ENCODE results near the gene TMEM125. TPM values are rescaled to one million over a fixed set of nuclear protein-coding genes. Genes with fewer than 3 reads are reported as not detected.

Gene TMEM125
- total RNA-seq, 1 donor from 2014 or later, result not detected

DNA sequence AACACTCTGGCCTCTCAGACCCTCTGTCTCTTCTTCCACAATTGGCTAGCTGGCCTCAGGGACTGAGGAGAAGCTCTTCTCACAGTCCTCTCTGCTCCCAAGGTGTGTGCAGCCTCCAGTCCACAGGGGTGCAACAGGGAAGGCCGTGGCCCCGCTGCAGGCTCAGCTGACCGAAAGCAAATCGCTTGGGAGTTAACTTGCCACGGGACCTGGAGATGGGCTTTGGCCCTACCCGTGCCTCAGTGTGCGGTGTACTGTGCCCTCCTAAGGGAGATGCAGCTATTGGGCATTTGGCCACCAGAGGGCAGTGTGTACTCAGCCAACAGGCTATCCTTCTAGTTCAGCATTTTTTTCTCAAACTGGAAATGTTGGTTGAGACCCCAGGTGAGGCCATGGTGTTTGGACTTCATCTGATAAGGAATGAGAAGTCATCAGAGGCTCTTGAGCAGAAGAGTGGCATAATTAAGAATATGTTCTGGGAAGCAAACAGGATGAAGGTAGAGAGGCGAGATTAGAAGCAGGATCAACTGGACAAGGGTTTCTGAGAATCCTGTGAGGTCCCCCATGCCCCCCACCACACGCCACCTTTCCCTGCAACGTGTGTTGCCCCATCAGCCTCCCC is 42.5 kb upstream of the TMEM125 start:
- no peak overlapping the region for H3K27ac ChIP-seq
- H3K27me3 ChIP-seq, result no peaks in the 10 kb centered on the region
- DNase-seq (ENCODE audit: low spot score in 2 of 2), result peak in 1 of 2 donors; percentile 88
- no peaks in the 10 kb centered on the region for H3K36me3 ChIP-seq
- no peaks in the 10 kb centered on the region for H3K4me1 ChIP-seq
- H3K4me3 ChIP-seq, result no peak overlapping the region
- TF ChIP-seq, protein P1, sequence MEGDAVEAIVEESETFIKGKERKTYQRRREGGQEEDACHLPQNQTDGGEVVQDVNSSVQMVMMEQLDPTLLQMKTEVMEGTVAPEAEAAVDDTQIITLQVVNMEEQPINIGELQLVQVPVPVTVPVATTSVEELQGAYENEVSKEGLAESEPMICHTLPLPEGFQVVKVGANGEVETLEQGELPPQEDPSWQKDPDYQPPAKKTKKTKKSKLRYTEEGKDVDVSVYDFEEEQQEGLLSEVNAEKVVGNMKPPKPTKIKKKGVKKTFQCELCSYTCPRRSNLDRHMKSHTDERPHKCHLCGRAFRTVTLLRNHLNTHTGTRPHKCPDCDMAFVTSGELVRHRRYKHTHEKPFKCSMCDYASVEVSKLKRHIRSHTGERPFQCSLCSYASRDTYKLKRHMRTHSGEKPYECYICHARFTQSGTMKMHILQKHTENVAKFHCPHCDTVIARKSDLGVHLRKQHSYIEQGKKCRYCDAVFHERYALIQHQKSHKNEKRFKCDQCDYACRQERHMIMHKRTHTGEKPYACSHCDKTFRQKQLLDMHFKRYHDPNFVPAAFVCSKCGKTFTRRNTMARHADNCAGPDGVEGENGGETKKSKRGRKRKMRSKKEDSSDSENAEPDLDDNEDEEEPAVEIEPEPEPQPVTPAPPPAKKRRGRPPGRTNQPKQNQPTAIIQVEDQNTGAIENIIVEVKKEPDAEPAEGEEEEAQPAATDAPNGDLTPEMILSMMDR (IDR thresholded peaks at IDR 0.05), result peak; percentile 83 to 93 (median 87)
- H3K9me3 ChIP-seq, result no peaks in the 10 kb centered on the region
- intact Hi-C loops (cut with DNase I), result loop anchor here (1.0 kb wide), 1 partner anchor 187 kb away; no protein-coding TSS in a partner anchor

DNA sequence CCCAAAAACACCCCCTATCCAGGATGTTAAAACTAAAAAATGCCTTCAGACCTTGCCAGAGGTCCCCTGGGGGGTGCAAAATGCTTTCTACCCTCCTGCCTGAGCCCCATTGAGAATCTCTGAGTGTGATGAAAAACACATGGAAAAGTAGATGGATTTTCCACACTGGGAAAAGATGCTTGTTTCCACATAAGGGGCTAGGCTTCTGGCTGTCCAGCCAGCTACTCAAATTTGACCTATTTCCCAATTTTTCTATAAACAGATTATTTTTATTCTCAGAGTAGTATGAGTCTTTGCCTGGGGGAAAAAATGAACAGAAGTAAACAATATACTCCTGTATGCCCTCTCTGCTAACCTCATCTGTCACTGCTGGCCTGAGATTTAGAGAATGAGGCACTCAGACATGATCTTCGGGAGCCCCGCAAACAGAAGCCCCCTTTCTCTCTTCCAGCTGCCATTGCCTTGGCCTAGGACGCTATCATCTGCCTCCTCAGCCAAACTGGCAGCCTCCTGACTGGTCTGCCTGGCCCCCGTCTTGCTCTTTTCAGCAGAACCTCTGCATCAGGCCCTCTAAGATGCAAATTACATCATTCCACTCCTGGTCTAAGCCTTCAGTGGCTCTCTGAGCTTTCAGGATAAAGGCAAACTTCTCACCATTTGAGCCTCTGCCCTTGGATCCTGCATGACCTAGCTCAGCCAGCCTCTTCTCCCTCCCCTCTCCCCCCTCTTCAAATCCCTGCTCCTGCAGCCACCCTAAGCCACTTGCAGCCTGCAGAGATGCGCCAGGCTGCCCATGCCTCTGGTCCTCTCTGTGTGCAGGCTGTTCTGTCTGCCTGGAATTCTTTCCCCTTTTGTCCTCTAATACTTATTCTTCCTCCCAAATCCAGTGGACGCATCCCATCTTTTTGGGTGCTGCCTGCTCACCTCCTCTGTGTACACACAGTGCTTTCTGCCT is 39.7 kb upstream of the TMEM125 start:
- intact Hi-C loops (cut with DNase I), result no loop called here
- Histone ChIP-seq H3K9me3 (no peaks in the 10 kb centered on the region), H3K27ac (no peak overlapping the region), H3K4me3 (no peak overlapping the region), H3K36me3 (no peaks in the 10 kb centered on the region), H3K27me3 (no peaks in the 10 kb centered on the region), H3K4me1 (no peaks in the 10 kb centered on the region)
- TF ChIP-seq, protein P1 (IDR thresholded peaks at IDR 0.05), result no peak
- DNase-seq (ENCODE audit: low spot score in 2 of 2), result no peak

DNA sequence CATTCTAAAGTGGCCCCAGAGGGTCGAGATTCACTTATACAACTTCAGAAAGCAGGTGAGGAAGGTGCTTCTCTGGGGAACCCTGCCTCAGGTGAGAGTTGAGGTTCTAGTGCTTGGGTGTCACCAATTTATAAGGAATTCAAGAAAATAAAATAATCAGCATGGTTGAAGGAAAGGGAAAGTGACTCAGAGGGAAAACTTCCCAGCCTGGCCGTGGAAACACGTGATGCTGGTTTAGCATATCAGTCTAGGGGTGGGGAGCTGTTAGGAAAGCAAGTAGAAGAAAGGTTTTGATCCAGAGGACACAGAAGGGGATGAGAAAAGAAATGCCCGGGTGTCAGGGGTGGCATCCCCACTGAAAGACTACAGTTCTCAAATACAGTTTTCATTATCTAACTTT is 37.7 kb upstream of the TMEM125 start:
- TF ChIP-seq, protein P1 (IDR thresholded peaks at IDR 0.05), result no peak
- intact Hi-C loops (cut with DNase I), result no loop called here
- DNase-seq (ENCODE audit: low spot score in 2 of 2), result no peak
- no peaks in the 10 kb centered on the region for H3K27me3 ChIP-seq
- H3K9me3 ChIP-seq, result no peaks in the 10 kb centered on the region
- no peaks in the 10 kb centered on the region for H3K4me1 ChIP-seq
- no peak overlapping the region for H3K4me3 ChIP-seq
- no peaks in the 10 kb centered on the region for H3K36me3 ChIP-seq
- peak overlapping the region in 1 of 2 donors; percentile 35 for H3K27ac ChIP-seq

DNA sequence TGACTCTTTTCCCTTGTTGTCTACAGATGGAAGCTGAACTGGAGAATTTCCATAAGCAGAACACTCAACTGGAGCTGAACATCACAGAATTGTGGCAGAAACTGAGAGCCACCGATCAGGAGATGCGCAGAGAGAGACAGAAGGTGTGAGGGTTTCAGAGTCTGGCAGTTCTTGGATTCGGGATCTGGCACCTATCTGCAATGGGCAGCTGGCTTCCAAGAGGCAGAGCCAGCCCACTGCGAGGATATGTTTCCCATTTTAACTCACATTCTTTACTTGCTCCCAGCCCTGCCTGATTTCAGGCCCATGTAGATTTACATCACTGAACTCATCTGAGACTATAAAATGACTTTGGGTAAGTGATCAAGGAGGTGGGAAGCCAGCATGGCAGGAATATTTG is 37.3 kb upstream of the TMEM125 start:
- DNase-seq (ENCODE audit: low spot score in 2 of 2), result no peak
- TF ChIP-seq, protein P1 (IDR thresholded peaks at IDR 0.05), result no peak
- Histone ChIP-seq H3K9me3 (no peaks in the 10 kb centered on the region), H3K36me3 (no peaks in the 10 kb centered on the region), H3K27me3 (no peaks in the 10 kb centered on the region), H3K4me3 (no peak overlapping the region), H3K4me1 (no peaks in the 10 kb centered on the region), H3K27ac (peak overlapping the region in 1 of 2 donors; percentile 35)
- intact Hi-C loops (cut with DNase I), result no loop called here

DNA sequence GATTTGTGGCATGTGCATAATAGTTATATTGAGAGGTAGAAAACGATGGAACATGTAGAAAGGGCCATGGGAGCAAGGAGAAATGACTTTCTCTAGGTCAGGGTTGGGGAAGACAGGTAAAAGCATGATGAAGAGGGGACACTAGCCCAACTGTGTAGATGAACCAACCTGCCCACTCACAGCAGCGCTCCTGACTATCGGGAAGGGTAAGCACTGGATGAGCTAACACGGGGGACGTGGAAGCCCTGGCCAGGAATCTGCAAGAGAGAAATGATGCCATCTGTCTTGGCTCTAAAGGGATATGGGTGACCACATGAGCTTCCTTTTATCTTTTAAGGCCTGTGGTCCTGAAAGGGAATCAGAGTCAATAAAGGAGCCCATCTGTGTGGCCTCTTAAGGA is 36.2 kb upstream of the TMEM125 start:
- Histone ChIP-seq H3K36me3 (no peaks in the 10 kb centered on the region), H3K4me3 (no peak overlapping the region), H3K9me3 (no peaks in the 10 kb centered on the region), H3K27ac (no peak overlapping the region), H3K4me1 (no peaks in the 10 kb centered on the region), H3K27me3 (no peaks in the 10 kb centered on the region)
- intact Hi-C loops (cut with DNase I), result no loop called here
- no peak for DNase-seq (ENCODE audit: low spot score in 2 of 2)
- TF ChIP-seq, protein P1 (IDR thresholded peaks at IDR 0.05), result no peak
